Keratinocyte (primary cell): ENCODE measurements around the gene METTL5.

Source experiments
- CTCF ChIP-seq, 3 experiments: IDR thresholded peaks in 1 of 3; conservative IDR thresholded peaks in 1 of 3; optimal IDR thresholded peaks in 1 of 3; 2 replicates in 2 of 3; 3 replicates in 1 of 3; pipeline versions ENCODE3 to v1.5.1; 2011; ENCODE audit warnings: low read length in 3 of 3, mild to moderate bottlenecking in 3 of 3, moderate library complexity in 2 of 3, control low read depth in 1 of 3, inconsistent platforms in 1 of 3; ENCODE audit not compliant: insufficient read depth in 2 of 3; ENCODE audit errors: extremely low read depth in 1 of 3
- EZH2 ChIP-seq: IDR thresholded peaks from one replicate; pipeline ENCODE4 v1.6.1; 2012; ENCODE audit warnings: inconsistent platforms, mild to moderate bottlenecking, low read length, moderate library complexity

- TF ChIP-seq EZH2 (no peak), CTCF (optimal IDR thresholded peaks at IDR 0.05 in 1 of 3, IDR thresholded peaks at IDR 0.05 in 1 of 3, conservative IDR thresholded peaks at IDR 0.05 in 1 of 3; ENCODE audit: extremely low read depth in 1 of 3, insufficient read depth in 2 of 3, low read length in 3 of 3) (peak in 1 of 3 experiments; percentile 5)
These were observed 42.2 kb downstream of the METTL5 start for GRCh38 chr2:169782513-169782912.
